ENCODE data around the gene DNAH14.
"Not testable (repeated sequence)": the region's sequence is repeated elsewhere in the genome, so short reads cannot be mapped to it uniquely, and the experiment has no call there.

Gene DNAH14

GRCh38 chr1:224921354-224921753 lies 8.1 kb upstream of the DNAH14 start:
- DNase-seq (ENCODE audit: low spot score), result no peak

- peak; percentile 29 for DNase-seq (ENCODE audit: low spot score)
Observed at GRCh38 chr1:224922404-224923164, 6.9 kb upstream of the DNAH14 start.

DNA sequence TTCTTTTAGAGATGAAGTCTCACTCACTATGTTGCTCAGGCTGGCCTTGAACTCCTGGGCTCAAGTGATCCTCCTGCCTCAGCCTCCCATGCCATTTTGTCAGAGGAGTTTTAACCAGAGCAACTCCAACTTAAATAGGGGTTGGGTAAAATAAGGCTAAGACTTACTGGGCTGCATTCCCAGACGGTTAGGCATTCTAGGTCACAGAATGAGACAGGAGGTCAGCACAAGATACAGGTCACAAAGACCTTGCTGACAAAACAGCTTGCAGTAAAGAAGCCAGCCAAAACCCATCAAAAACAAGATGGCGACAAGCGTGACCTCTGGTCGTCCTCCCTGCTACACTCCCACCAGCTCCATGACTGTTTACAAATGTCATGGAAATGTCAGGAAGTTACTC lies 5.7 kb upstream of the DNAH14 start:
- no peak for DNase-seq (ENCODE audit: low spot score)

DNA sequence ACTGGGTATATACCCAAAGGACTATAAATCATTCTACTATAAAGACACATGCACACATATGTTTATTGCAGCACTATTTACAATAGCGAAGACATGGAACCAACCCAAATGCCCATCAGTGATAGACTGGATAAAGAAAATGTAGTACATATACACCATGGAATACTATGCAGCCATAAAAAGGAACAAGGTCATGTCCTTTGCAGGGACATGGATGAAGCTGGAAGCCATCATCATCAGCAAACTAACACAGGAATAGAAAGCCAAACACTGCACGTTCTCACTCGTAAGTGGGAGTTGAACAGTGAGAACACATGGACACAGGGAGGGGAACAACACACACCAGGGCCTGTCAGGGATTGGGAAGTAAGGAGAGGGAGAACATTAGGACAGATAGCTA lies 1.8 kb upstream of the DNAH14 start:
- not testable (repeated sequence) for DNase-seq (ENCODE audit: low spot score)

GRCh38 chr1:224928906-224929305 lies 569 bp upstream of the DNAH14 start:
- DNase-seq (ENCODE audit: low spot score), result no peak

- DNase-seq (ENCODE audit: low spot score), result no peak
Observed at GRCh38 chr1:224931605-224932004, 2.1 kb downstream of the DNAH14 start.

DNA sequence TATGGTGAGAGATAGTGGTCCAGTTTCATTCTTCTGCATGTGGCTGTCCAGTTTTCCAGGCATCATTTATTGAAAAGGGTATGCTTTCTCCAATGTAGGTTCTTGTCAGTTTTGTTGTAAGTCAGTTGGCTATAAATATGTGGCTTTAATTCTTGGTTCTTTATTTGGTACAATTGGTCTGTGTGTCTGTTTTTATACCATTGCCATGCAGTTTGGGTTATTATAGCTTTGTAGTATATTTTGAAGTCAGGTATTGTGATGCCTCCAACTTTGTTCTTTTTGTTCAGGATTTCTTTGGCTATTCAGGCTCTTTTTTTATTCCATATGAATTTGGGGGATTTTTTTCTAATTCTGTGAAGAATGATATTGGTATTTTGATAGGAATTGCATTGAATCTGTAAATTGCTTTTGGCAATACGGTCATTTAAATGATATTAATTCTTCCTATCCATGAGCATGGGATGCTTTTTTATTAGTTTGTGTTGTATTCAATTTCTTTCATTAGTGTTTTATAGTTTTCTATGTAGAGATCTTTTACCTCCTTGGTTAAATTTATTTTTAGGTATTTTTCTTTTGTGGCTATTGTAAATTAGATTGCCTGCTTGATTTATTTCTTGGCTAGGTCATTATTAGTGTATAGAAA lies 3.3 kb downstream of the DNAH14 start:
- no peak for DNase-seq (ENCODE audit: low spot score)

GRCh38 chr1:224933584-224933983 lies 4.1 kb downstream of the DNAH14 start:
- no peak for DNase-seq (ENCODE audit: low spot score)

GRCh38 chr1:224938652-224939051 lies 9.2 kb downstream of the DNAH14 start:
- no peak for DNase-seq (ENCODE audit: low spot score)

- no peak for DNase-seq (ENCODE audit: low spot score)
Observed at GRCh38 chr1:224939844-224940425, 10.5 kb downstream of the DNAH14 start.

DNA sequence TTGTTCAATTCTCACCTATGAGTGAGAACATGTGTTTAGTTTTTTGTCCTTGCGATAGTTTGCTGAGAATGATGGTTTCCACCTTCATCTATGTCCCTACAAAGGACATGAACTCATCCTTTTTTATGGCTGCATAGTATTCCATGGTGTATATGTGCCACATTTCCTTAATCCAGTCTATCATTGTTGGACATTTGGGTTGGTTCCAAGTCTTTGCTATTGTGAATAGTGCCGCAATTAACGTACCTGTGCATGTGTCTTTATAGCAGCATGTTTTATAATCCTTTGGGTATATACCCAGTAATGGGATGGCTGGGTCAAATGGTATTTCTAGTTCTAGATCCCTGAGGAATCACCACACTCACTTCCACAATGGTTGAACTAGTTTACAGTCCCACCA lies 11.3 kb downstream of the DNAH14 start:
- not testable (repeated sequence) for DNase-seq (ENCODE audit: low spot score)

DNA sequence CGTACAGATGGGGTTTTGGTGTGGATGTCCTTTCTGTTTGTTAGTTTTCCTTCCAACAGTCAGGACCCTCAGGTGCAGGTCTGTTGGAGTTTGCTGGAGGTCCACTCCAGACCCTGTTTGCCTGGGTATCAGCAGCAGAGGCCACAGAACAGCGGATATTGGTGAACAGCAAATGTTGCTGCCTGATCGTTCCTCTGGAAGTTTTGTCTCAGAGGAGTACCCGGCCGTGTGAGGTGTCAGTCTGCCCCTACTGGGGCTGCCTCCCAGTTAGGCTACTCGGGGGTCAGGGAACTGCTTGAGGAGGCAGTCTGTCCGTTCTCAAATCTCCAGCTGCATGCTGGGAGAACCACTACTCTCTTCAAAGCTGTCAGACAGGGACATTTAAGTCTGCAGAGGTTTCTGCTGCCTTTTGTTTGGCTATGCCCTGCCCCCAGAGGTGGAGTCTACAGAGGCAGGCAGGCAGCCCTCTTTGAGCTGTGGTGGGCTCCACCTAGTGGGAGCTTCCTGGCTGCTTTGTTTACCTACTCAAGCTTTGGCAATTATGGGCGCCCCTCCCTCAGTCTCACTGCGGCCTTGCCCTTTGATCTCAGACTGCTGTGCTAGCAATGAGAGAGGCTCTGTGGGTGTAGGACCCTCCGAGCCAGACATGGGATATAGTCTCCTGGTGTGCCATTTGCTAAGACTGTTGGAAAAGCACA lies 16.3 kb downstream of the DNAH14 start:
- peak; percentile 23 for DNase-seq (ENCODE audit: low spot score)

DNA sequence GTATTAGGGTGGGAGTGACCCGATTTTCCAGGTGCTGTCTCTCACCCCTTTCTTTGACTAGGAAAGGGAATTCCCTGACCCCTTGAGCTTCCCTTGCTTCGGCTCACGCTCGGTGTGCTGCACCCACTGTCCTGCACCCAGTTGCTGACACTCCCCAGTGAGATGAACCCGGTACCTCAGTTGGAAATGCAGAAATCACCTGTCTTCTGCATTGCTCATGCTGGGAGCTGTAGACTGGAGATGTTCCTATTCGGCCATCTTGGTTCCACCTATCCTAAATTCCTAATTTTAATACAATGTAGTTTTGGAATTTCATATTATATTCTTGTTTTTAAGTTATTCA lies 16.8 kb downstream of the DNAH14 start:
- DNase-seq (ENCODE audit: low spot score), result not testable (repeated sequence)

DNA sequence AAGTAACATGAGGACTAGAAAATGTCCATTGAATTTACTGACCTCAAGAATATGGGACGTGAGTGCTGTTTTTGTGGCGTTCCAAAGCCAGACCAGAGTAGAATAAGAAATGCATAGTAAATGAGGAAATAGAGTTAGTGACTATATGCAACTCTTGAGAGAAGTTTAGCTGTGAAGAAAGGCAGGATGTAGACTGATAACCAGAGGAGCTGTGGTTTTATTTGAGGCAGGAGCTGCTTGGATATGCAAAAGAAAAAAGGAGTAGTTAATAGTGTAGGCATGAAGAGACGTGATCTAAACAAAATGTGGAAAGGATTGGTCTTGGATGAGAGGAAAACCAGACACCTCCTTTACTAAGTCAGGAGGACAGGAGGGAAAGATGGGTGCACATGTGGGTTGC lies 28.2 kb downstream of the DNAH14 start:
- DNase-seq (ENCODE audit: low spot score), result no peak

- no peak for DNase-seq (ENCODE audit: low spot score)
Observed at GRCh38 chr1:224958490-224958889, 29.0 kb downstream of the DNAH14 start.

- DNase-seq (ENCODE audit: low spot score), result no peak
Observed at GRCh38 chr1:224959115-224959514, 29.6 kb downstream of the DNAH14 start.

DNA sequence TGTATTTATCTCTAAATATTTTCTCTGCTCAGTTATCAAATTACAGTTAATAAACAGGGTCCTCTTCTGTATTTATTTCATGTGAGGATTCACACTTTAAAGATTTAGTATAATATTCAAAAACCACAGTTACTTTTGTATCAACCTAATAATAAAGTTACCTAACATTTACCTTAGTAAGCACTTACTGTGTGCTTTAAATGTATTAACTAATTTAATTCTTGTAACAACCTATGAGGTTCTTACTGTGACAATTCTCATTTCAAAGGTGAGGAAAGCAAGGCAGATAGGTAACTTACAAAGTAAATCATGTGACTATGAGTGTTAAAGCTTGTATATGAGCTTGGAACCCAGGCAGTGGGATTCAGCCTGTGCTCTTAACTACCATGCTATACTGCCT lies 30.2 kb downstream of the DNAH14 start:
- DNase-seq (ENCODE audit: low spot score), result no peak

GRCh38 chr1:224980181-224980580 lies 50.7 kb downstream of the DNAH14 start:
- no peak for DNase-seq (ENCODE audit: low spot score)

- not testable (repeated sequence) for DNase-seq (ENCODE audit: low spot score)
Observed at GRCh38 chr1:224981922-224982354, 52.5 kb downstream of the DNAH14 start.

DNA sequence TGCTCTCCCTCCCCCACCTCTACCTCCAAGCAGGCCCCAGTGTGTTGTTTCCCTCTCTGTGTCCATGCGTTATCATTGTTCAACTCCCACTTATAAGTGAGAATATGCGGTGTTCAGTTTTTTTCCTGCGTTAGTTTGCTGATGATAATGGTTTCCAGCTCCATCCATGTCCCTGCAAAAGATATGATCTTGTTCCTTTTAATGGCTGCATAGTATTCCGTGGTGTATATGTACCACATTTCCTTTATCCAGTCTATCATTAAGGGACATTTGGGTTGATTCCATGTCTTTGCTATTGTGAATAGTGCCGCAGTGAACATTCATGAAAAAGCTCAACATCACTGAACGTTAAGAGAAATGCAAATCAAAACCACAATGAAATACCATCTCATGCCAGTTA lies 58.6 kb downstream of the DNAH14 start:
- DNase-seq (ENCODE audit: low spot score), result no peak

- no peak for DNase-seq (ENCODE audit: low spot score)
Observed at GRCh38 chr1:224989615-224990014, 60.1 kb downstream of the DNAH14 start.

- DNase-seq (ENCODE audit: low spot score), result not testable (repeated sequence)
Observed at GRCh38 chr1:224991550-224991949, 62.1 kb downstream of the DNAH14 start.

Data from SK-N-DZ (cell line).